H9 (cell line): Measurements from ENCODE around the gene MALT1. TPM values are rescaled to one million over a fixed set of nuclear protein-coding genes. Genes with fewer than 3 reads are reported as not detected.
A peak's percentile ranks its signal among the peaks of the same experiment; 100 is the strongest.

ENCODE experiments used
- DNase-seq: peaks from one replicate; pipeline ENCODE4 v3.0.0-alpha.2; 2017
- H2AFZ ChIP-seq: one replicate; pipeline ENCODE4 v1.6.1; 2013; ENCODE audit warnings: mild to moderate bottlenecking, low read length, control low read depth, moderate library complexity
- H2AK5ac ChIP-seq: 2 replicates; pipeline ENCODE4 v1.6.1; 2013; ENCODE audit warnings: low read length, control low read depth, mixed read lengths; ENCODE audit not compliant: insufficient read length
- H2BK120ac ChIP-seq: one replicate; pipeline ENCODE4 v1.6.1; 2013; ENCODE audit warnings: low read depth, mild to moderate bottlenecking, low read length, control low read depth, inconsistent platforms; ENCODE audit not compliant: poor library complexity, severe bottlenecking
- H2BK12ac ChIP-seq: 2 replicates; pipeline ENCODE4 v1.6.1; 2013; ENCODE audit warnings: low read length, control low read depth, mixed read lengths, low read depth; ENCODE audit not compliant: insufficient read length
- H2BK15ac ChIP-seq: 2 replicates; pipeline ENCODE4 v1.6.1; 2013; ENCODE audit warnings: low read depth, low read length, control low read depth
- H2BK20ac ChIP-seq: one replicate; pipeline ENCODE4 v1.6.1; 2013; ENCODE audit warnings: low read depth, mild to moderate bottlenecking, low read length, control low read depth, inconsistent platforms; ENCODE audit not compliant: poor library complexity, severe bottlenecking
- H2BK5ac ChIP-seq: 2 replicates; pipeline ENCODE4 v1.6.1; 2013; ENCODE audit warnings: low read length, control low read depth, mixed read lengths; ENCODE audit not compliant: insufficient read length
- H3K14ac ChIP-seq: 2 replicates; pipeline ENCODE4 v1.6.1; 2013; ENCODE audit warnings: low read length, control low read depth; ENCODE audit not compliant: insufficient read depth
- H3K18ac ChIP-seq: 2 replicates; pipeline ENCODE4 v1.6.1; 2013; ENCODE audit warnings: low read depth, mild to moderate bottlenecking, mixed read lengths, low read length, control low read depth; ENCODE audit not compliant: insufficient read length
- H3K23ac ChIP-seq: 2 replicates; pipeline ENCODE4 v1.6.1; 2013; ENCODE audit warnings: low read length, control low read depth, mixed read lengths, low read depth; ENCODE audit not compliant: insufficient read length
- H3K23me2 ChIP-seq: 2 replicates; pipeline ENCODE4 v1.6.1; 2013; ENCODE audit warnings: low read depth, mild to moderate bottlenecking, mixed read lengths, low read length, control low read depth; ENCODE audit not compliant: insufficient read length, poor library complexity, severe bottlenecking
- H3K27ac ChIP-seq: 2 replicates; pipeline ENCODE4 v1.5.1; 2013; ENCODE audit warnings: low read length, control low read depth, mixed read lengths, low read depth; ENCODE audit not compliant: insufficient read length
- H3K27me3 ChIP-seq: 2 replicates; pipeline ENCODE4 v1.6.1; 2013; ENCODE audit warnings: low read length, control low read depth, inconsistent platforms; ENCODE audit not compliant: insufficient read depth
- H3K4ac ChIP-seq: 2 replicates; pipeline ENCODE4 v1.6.1; 2013; ENCODE audit warnings: low read depth, mild to moderate bottlenecking, control low read depth, inconsistent platforms, low read length, moderate library complexity
- H3K4me1 ChIP-seq: 2 replicates; pipeline ENCODE4 v1.6.1; 2013; ENCODE audit warnings: low read length, control low read depth, inconsistent platforms; ENCODE audit not compliant: insufficient read depth
- H3K4me2 ChIP-seq: 2 replicates; pipeline ENCODE4 v1.6.1; 2013; ENCODE audit warnings: low read length, control low read depth, mixed read lengths; ENCODE audit not compliant: insufficient read length, insufficient read depth
- H3K56ac ChIP-seq: 2 replicates; pipeline ENCODE4 v1.6.1; 2013; ENCODE audit warnings: low read depth, mild to moderate bottlenecking, mixed read lengths, low read length, control low read depth; ENCODE audit not compliant: insufficient read length
- H3K79me1 ChIP-seq: 2 replicates; pipeline ENCODE4 v1.6.1; 2013; ENCODE audit warnings: low read depth, mild to moderate bottlenecking, moderate library complexity, low read length, control low read depth, inconsistent platforms; ENCODE audit not compliant: insufficient read depth, poor library complexity, severe bottlenecking
- H3K79me2 ChIP-seq: 2 replicates; pipeline ENCODE4 v1.6.1; 2013; ENCODE audit warnings: low read length, control low read depth, inconsistent platforms; ENCODE audit not compliant: insufficient read depth
- H3K9ac ChIP-seq: 2 replicates; pipeline ENCODE4 v1.6.1; 2013; ENCODE audit warnings: low read length, control low read depth, mixed read lengths; ENCODE audit not compliant: insufficient read length; ENCODE audit errors: extremely low read depth
- H3K9me3 ChIP-seq: one replicate; pipeline ENCODE4 v1.6.1; 2013; ENCODE audit warnings: low read depth, low read length, inconsistent platforms; ENCODE audit not compliant: control insufficient read depth
- H3T11ph ChIP-seq: one replicate; pipeline ENCODE4 v1.6.1; 2013; ENCODE audit warnings: mild to moderate bottlenecking, low read length, control low read depth, inconsistent platforms
- H4K20me1 ChIP-seq: one replicate; pipeline ENCODE4 v1.6.1; 2013; ENCODE audit not compliant: control insufficient read depth, insufficient read length, insufficient read depth
- H4K5ac ChIP-seq: 2 replicates; pipeline ENCODE4 v1.6.1; 2013; ENCODE audit warnings: low read depth, mild to moderate bottlenecking, mixed read lengths, low read length, control low read depth; ENCODE audit not compliant: insufficient read length
- H4K8ac ChIP-seq: replicated peaks from 2 replicates; pipeline ENCODE4 v1.6.1; 2013; ENCODE audit warnings: low read length, control low read depth, mixed read lengths, low read depth; ENCODE audit not compliant: insufficient read length
- H4K91ac ChIP-seq: 2 replicates; pipeline ENCODE4 v1.6.1; 2013; ENCODE audit warnings: low read depth, mild to moderate bottlenecking, moderate library complexity, mixed read lengths, low read length, control low read depth; ENCODE audit not compliant: insufficient read length
- H3K27ac Mint-ChIP-seq, 3 experiments: 2 replicates in 2 of 3; 3 replicates in 1 of 3; pipeline ENCODE4 v1.8.0; 2020 to 2021; ENCODE audit warnings: mixed read lengths in 3 of 3, mild to moderate bottlenecking in 1 of 3, moderate library complexity in 1 of 3
- H3K27me3 Mint-ChIP-seq: 2 replicates; pipeline ENCODE4 v1.8.0; 2021; ENCODE audit warnings: low read depth, mild to moderate bottlenecking, moderate library complexity, mixed read lengths
- H3K36me3 Mint-ChIP-seq, 3 experiments: 2 replicates in 2 of 3; 3 replicates in 1 of 3; pipeline ENCODE4 v1.8.0; 2020 to 2021; ENCODE audit warnings: low read depth in 3 of 3, mixed read lengths in 3 of 3; ENCODE audit not compliant: insufficient read depth in 1 of 3
- H3K4me1 Mint-ChIP-seq, 2 experiments: 2 replicates each; pipeline ENCODE4 v1.8.0; 2020; ENCODE audit warnings: mixed read lengths in 2 of 2
- H3K4me3 Mint-ChIP-seq, 2 experiments: 2 replicates in 1 of 2; 3 replicates in 1 of 2; pipeline ENCODE4 v1.8.0; 2020 to 2021; ENCODE audit warnings: mild to moderate bottlenecking in 2 of 2, mixed read lengths in 2 of 2, moderate library complexity in 1 of 2
- H3K9me3 Mint-ChIP-seq, 2 experiments: 2 replicates in 1 of 2; 3 replicates in 1 of 2; pipeline ENCODE4 v1.8.0; 2020; ENCODE audit warnings: mild to moderate bottlenecking in 2 of 2, mixed read lengths in 2 of 2, moderate library complexity in 1 of 2
- WGBS: extraction: QIAGEN DNeasy Blood & Tissue Kit; methylation state at CpG from one replicate; pipeline ENCODE4 v1.1.7; 2013; ENCODE audit warnings: missing lambda C conversion rate, low lambda C conversion rate, mixed read lengths; ENCODE audit not compliant: insufficient read length; ENCODE audit errors: extremely low coverage; 5-methylcytosine and 5-hydroxymethylcytosine counted together
- total RNA-seq: library from RNA; stranded (reverse); gene quantifications from 2 replicates; pipeline ENCODE4 v1.2.1, GENCODE V29; 2021
- TF ChIP-seq, protein P1 (sequence below): fragments of 200-600 bp; sonication (generic); conservative IDR thresholded peaks from 3 replicates; pipeline ENCODE4 v1.8.0; 2021; ENCODE audit warnings: antibody characterized with exemption, mild to moderate bottlenecking

Gene MALT1
- total RNA-seq, 1 experiment from 2014 or later: 18.1 TPM

DNA sequence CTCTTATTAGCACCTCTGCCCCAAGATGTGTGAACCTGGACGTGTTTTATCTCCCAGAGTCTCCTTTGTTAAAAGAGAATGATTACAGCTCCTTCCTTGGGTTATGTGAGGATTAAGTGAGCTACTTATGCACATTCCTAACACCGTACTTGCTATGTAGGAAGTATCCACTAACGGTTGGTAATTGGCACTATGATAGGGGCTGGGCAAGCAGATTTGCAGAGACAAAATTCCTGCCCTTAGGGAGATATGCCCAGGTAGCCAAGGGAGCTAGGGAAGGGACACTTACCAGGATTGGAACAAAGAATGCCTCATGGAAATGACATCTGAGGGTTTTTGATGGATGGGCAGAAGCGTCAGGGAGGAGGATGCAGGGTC lies 30.8 kb upstream of the MALT1 start:
- Histone ChIP-seq H3K56ac (no peak overlapping the region), H2BK5ac (no peak overlapping the region), H4K8ac (no peak overlapping the region), H3K23ac (no peak overlapping the region), H3K9ac (no peak overlapping the region), H4K5ac (no peak overlapping the region), H2BK20ac (no peak overlapping the region), H2AK5ac (no peak overlapping the region), H3K4me2 (peak overlapping the region; percentile 35), H3K14ac (no peak overlapping the region), H2BK120ac (no peak overlapping the region), H3K4me1 (peaks cover 4% of the 10 kb centered on the region), H3K79me2 (no peaks in the 10 kb centered on the region), H4K20me1 (no peaks in the 10 kb centered on the region), H2BK12ac (no peak overlapping the region), H2AFZ (no peak overlapping the region), H3K27me3 (no peaks in the 10 kb centered on the region), H3K27ac (peak overlapping the region; percentile 40), H3K18ac (no peak overlapping the region), H2BK15ac (no peak overlapping the region), H4K91ac (no peak overlapping the region), H3K4ac (no peak overlapping the region), H3K23me2 (no peaks in the 10 kb centered on the region), H3K79me1 (no peaks in the 10 kb centered on the region), H3T11ph (no peak overlapping the region), H3K9me3 (no peaks in the 10 kb centered on the region)
- no peak overlapping the region; a peak in 1 of 5 replicates for H3K4me3 Mint-ChIP-seq
- WGBS: no CpG with 5 or more reads among the region's 4 CpGs
- TF ChIP-seq, protein P1, sequence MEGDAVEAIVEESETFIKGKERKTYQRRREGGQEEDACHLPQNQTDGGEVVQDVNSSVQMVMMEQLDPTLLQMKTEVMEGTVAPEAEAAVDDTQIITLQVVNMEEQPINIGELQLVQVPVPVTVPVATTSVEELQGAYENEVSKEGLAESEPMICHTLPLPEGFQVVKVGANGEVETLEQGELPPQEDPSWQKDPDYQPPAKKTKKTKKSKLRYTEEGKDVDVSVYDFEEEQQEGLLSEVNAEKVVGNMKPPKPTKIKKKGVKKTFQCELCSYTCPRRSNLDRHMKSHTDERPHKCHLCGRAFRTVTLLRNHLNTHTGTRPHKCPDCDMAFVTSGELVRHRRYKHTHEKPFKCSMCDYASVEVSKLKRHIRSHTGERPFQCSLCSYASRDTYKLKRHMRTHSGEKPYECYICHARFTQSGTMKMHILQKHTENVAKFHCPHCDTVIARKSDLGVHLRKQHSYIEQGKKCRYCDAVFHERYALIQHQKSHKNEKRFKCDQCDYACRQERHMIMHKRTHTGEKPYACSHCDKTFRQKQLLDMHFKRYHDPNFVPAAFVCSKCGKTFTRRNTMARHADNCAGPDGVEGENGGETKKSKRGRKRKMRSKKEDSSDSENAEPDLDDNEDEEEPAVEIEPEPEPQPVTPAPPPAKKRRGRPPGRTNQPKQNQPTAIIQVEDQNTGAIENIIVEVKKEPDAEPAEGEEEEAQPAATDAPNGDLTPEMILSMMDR: no peak
- DNase-seq: no peak
- peaks cover 3% of the 10 kb centered on the region; the same call in 1 of the 2 replicates for H3K27me3 Mint-ChIP-seq
- H3K9me3 Mint-ChIP-seq: no peaks in the 10 kb centered on the region
- peaks cover 13% of the 10 kb centered on the region in 2 experiments for H3K4me1 Mint-ChIP-seq
- no peaks in the 10 kb centered on the region for H3K36me3 Mint-ChIP-seq
- H3K27ac Mint-ChIP-seq: no peak overlapping the region
